Measurements from ENCODE around the gene NIPA2.

Gene NIPA2

DNA sequence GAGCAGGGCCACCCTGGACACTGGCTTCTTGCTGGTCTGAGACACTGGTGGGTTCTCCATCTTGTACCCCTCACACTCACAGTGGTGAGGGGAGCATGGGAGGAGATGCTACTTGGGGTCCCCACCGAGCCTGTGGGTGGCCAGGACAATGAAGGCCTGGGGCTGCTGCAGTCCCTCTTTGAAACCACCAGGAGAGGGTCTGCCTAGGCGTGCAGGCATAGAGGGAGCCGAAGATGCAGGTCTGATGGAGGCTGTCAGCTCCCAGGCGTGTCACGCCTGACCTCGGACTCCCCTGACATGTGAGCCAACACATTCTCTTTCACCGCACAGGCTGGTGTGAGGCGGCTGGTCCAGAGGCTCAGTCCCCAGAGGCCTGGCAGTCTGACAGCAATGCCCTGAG, 39.1 kb downstream of the NIPA2 start:
- no peak for TF ChIP-seq EZH2phosphoT487 (IDR thresholded peaks at IDR 0.05; ENCODE audit: low read depth)
- TF ChIP-seq, protein P1, sequence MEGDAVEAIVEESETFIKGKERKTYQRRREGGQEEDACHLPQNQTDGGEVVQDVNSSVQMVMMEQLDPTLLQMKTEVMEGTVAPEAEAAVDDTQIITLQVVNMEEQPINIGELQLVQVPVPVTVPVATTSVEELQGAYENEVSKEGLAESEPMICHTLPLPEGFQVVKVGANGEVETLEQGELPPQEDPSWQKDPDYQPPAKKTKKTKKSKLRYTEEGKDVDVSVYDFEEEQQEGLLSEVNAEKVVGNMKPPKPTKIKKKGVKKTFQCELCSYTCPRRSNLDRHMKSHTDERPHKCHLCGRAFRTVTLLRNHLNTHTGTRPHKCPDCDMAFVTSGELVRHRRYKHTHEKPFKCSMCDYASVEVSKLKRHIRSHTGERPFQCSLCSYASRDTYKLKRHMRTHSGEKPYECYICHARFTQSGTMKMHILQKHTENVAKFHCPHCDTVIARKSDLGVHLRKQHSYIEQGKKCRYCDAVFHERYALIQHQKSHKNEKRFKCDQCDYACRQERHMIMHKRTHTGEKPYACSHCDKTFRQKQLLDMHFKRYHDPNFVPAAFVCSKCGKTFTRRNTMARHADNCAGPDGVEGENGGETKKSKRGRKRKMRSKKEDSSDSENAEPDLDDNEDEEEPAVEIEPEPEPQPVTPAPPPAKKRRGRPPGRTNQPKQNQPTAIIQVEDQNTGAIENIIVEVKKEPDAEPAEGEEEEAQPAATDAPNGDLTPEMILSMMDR (IDR thresholded peaks at IDR 0.05; ENCODE audit: low read depth, low read length), result no peak
- H3K9me3 ChIP-seq (ENCODE audit: insufficient read depth, low read length), result no peaks in the 10 kb centered on the region
- H4K20me1 ChIP-seq (ENCODE audit: insufficient read depth, low read length), result 0 out of 2 replicates have a peak, but pooled peaks cover 5% of the 10 kb centered on the region
- H2AFZ ChIP-seq (ENCODE audit: low read depth, low read length), result no peak overlapping the region
- H3K4me1 ChIP-seq (ENCODE audit: low read length), result no peaks in the 10 kb centered on the region
- no peak overlapping the region for H3K4me3 ChIP-seq (ENCODE audit: low read length)
- H3K36me3 ChIP-seq (replicated peaks; ENCODE audit: low read depth, low read length), result peaks cover 3% of the 10 kb centered on the region
- no peak overlapping the region for H3K4me2 ChIP-seq (ENCODE audit: low read length)
- no peaks in the 10 kb centered on the region for H3K27me3 ChIP-seq (ENCODE audit: low read depth, low read length)
- no peak overlapping the region for H3K27ac ChIP-seq (ENCODE audit: low read length)
- no peaks in the 10 kb centered on the region for H3K79me2 ChIP-seq (ENCODE audit: low read length)
- H3K9ac ChIP-seq (ENCODE audit: low read length), result no peak overlapping the region

DNA sequence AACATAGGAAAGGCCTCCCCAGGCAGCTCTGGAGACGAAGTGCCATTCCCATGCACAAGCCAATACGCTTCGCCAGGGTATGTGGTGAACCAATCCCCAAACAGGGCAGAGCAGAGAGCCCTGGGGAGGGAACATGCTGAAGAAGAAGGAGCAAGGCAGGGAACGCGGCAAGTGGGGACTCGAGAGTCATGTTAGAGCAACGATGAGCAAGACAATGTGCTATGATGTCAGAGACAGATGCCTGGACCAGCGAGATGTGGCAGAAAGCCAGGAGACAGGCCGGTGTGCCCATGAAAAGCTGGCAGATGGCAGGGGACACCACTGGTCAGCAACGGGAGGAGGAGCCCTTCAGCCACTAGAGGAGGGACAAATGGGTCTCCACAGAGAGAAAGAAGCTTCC, 39.6 kb downstream of the NIPA2 start:
- H3K27ac ChIP-seq (ENCODE audit: low read length), result no peak overlapping the region
- H3K36me3 ChIP-seq (replicated peaks; ENCODE audit: low read depth, low read length), result no peaks in the 10 kb centered on the region
- TF ChIP-seq EZH2phosphoT487 (IDR thresholded peaks at IDR 0.05; ENCODE audit: low read depth), result no peak
- TF ChIP-seq, protein P1 (IDR thresholded peaks at IDR 0.05; ENCODE audit: low read depth, low read length), result no peak
- no peaks in the 10 kb centered on the region for H3K9me3 ChIP-seq (ENCODE audit: insufficient read depth, low read length)
- H3K79me2 ChIP-seq (ENCODE audit: low read length), result no peaks in the 10 kb centered on the region
- no peak overlapping the region for H3K4me2 ChIP-seq (ENCODE audit: low read length)
- no peak overlapping the region for H3K9ac ChIP-seq (ENCODE audit: low read length)
- H2AFZ ChIP-seq (ENCODE audit: low read depth, low read length), result no peak overlapping the region
- no peaks in the 10 kb centered on the region for H3K4me1 ChIP-seq (ENCODE audit: low read length)
- 0 out of 2 replicates have a peak, but pooled peaks cover 5% of the 10 kb centered on the region for H4K20me1 ChIP-seq (ENCODE audit: insufficient read depth, low read length)
- H3K27me3 ChIP-seq (ENCODE audit: low read depth, low read length), result no peaks in the 10 kb centered on the region
- no peak overlapping the region for H3K4me3 ChIP-seq (ENCODE audit: low read length)

DNA sequence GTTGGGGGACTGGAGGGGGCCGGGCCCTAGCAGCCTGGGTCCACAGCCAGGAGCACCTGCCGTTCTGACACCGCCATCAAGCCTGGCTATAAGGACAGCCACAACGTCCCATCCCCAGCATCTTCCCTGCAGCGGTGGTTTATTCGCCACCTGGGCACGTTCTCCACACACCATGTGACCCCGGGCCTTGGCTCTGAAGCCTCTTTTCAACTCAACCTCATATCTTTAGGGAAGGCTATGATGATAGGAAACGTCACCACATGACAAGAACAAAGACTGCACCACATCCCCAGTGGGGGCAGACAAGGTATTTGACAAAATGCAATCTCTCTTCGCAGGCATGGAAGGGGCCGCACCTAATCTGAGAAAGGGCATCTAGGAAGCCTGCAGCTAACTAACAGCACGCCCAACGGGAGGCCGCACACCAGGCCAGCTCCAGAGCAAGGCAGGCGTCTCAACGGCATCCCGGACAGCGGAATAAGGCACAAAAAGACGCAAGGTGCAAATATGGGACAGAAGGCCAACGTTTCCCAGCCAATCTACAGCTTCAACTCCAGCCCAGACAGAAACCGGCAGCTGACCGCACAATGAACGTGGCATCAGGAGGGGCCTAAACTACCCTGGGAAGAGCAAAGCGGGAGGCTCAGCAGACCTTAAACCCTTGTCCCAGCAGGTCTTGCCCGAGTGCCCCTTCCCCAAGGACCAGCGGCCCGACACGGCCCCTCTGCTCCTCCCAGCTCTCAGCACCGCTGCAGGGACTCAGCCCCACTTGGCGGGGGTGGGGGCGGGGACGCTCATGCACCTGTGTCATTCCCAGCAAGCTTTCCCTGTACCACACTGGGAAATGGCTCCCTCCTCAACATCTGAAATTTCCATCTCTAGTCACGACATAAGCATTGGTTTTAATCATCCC, 41.9 kb downstream of the NIPA2 start:
- H3K27ac ChIP-seq (ENCODE audit: low read length), result no peak overlapping the region
- no peaks in the 10 kb centered on the region for H3K36me3 ChIP-seq (replicated peaks; ENCODE audit: low read depth, low read length)
- no peaks in the 10 kb centered on the region for H3K27me3 ChIP-seq (ENCODE audit: low read depth, low read length)
- H3K4me1 ChIP-seq (ENCODE audit: low read length), result no peaks in the 10 kb centered on the region
- H3K9me3 ChIP-seq (ENCODE audit: insufficient read depth, low read length), result no peaks in the 10 kb centered on the region
- TF ChIP-seq, protein P1 (IDR thresholded peaks at IDR 0.05; ENCODE audit: low read depth, low read length), result no peak
- TF ChIP-seq EZH2phosphoT487 (IDR thresholded peaks at IDR 0.05; ENCODE audit: low read depth), result no peak
- H4K20me1 ChIP-seq (ENCODE audit: insufficient read depth, low read length), result 0 out of 2 replicates have a peak, but pooled peaks cover 5% of the 10 kb centered on the region
- no peak overlapping the region for H3K9ac ChIP-seq (ENCODE audit: low read length)
- H3K4me3 ChIP-seq (ENCODE audit: low read length), result no peak overlapping the region
- H2AFZ ChIP-seq (ENCODE audit: low read depth, low read length), result no peak overlapping the region
- H3K4me2 ChIP-seq (ENCODE audit: low read length), result no peak overlapping the region
- no peaks in the 10 kb centered on the region for H3K79me2 ChIP-seq (ENCODE audit: low read length)

DNA sequence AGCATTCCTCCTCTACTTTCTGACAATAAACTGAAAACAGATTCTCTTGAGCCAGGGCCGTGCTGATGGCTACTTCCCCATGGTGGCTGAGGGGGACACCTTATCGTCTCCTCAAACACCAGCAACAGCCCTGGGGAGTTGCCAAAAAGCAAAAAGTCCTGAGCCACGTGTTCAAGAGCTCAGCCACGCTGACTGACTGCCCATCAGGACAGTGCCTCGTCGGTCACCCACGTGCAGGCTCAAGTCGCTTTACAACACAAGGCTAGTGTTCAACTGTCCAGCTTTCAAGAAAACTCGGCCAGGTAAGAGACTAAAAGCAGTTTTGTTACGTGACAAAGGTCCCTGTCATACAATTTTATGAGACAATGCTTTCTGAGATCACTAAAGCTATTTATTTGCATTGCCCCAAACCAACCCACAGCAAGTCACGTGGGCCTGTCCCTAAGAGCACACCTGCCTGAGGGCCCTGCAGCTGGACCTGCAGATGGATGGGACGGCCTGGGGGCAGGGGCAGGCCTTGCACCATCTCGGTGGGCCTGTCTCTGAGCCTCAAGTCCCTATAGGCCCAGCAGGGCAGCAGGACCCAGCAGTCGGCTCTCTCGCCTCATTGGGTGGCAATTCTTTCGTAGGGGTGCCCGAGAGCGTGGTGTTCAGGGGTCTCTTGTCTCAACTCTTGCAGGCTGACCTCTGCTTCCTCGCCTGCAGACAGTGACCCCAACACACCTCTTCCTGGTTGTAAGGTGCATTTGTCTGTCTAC, 42.7 kb downstream of the NIPA2 start:
- no peak for TF ChIP-seq EZH2phosphoT487 (IDR thresholded peaks at IDR 0.05; ENCODE audit: low read depth)
- TF ChIP-seq, protein P1 (IDR thresholded peaks at IDR 0.05; ENCODE audit: low read depth, low read length), result no peak
- Histone ChIP-seq H4K20me1 (ENCODE audit: insufficient read depth, low read length) (0 out of 2 replicates have a peak, but pooled peaks cover 5% of the 10 kb centered on the region), H3K27ac (ENCODE audit: low read length) (no peak overlapping the region), H3K36me3 (replicated peaks; ENCODE audit: low read depth, low read length) (no peaks in the 10 kb centered on the region), H3K9ac (ENCODE audit: low read length) (no peak overlapping the region), H3K27me3 (ENCODE audit: low read depth, low read length) (no peaks in the 10 kb centered on the region), H3K4me1 (ENCODE audit: low read length) (no peaks in the 10 kb centered on the region), H3K4me3 (ENCODE audit: low read length) (no peak overlapping the region), H2AFZ (ENCODE audit: low read depth, low read length) (no peak overlapping the region), H3K9me3 (ENCODE audit: insufficient read depth, low read length) (no peaks in the 10 kb centered on the region), H3K79me2 (ENCODE audit: low read length) (no peaks in the 10 kb centered on the region), H3K4me2 (ENCODE audit: low read length) (no peak overlapping the region)

Data from OCI-LY3 (cell line).